Upper lobe of right lung (tissue), 1 donor: ENCODE results near the gene HOXB3. TPM values are rescaled to one million over a fixed set of nuclear protein-coding genes. Genes with fewer than 3 reads are reported as not detected.

Experiments used
- ATAC-seq: fragments of 200-7000 bp; cut with Tn5 transposase; one replicate; pipeline ENCODE4 v1.9.1; 2020; ENCODE audit warnings: mild to moderate bottlenecking, moderate library complexity
- DNase-seq: peaks from one replicate; pipeline ENCODE4 v3.0.0-alpha.2; 2020
- H3K27ac ChIP-seq: fragments of 200-600 bp; one replicate; pipeline ENCODE4 v1.8.0; 2022
- H3K27me3 ChIP-seq: fragments of 200-600 bp; one replicate; pipeline ENCODE4 v1.8.0; 2022; ENCODE audit warnings: mild to moderate bottlenecking
- H3K36me3 ChIP-seq: fragments of 200-600 bp; one replicate; pipeline ENCODE4 v1.8.0; 2022
- H3K4me1 ChIP-seq: fragments of 200-600 bp; one replicate; pipeline ENCODE4 v1.8.0; 2022
- H3K4me3 ChIP-seq: fragments of 200-600 bp; one replicate; pipeline ENCODE4 v1.8.0; 2022; ENCODE audit warnings: mild to moderate bottlenecking
- H3K9me3 ChIP-seq: fragments of 200-600 bp; one replicate; pipeline ENCODE4 v1.8.0; 2022
- CTCF ChIP-seq: fragments of 200-600 bp; IDR thresholded peaks from one replicate; pipeline ENCODE4 v1.8.0; 2022; ENCODE audit warnings: antibody characterized with exemption
- intact Hi-C: fragments of 100-400 bp; cut with DNase I; formaldehyde crosslinking; loops from one replicate; pipeline ENCODE4 v1.11.0; 2022
- total RNA-seq: library from RNA; stranded (reverse); fragmentation: NEBNext Ultra II Directional; extraction: Animal tissue kit (Norgen Biotek cat#: 25700); gene quantifications from one replicate; pipeline ENCODE4 v1.2.1, GENCODE V29; 2021
- donor health status: DM: no; HTN: yes; CAD: no; lungs with severe emphysema.

HOXB3 gene
- total RNA-seq, 1 donor from 2014 or later, result 13.3 TPM

- no peak for DNase-seq
Measured at GRCh38 chr17:48523010-48523409, 67.0 kb downstream of the HOXB3 start.

GRCh38 chr17:48522031-48522653 lies 67.9 kb downstream of the HOXB3 start:
- DNase-seq, result no peak
- Histone ChIP-seq H3K27ac (no peak overlapping the region), H3K4me3 (no peak overlapping the region), H3K9me3 (no peaks in the 10 kb centered on the region), H3K4me1 (peaks cover 5% of the 10 kb centered on the region), H3K36me3 (no peaks in the 10 kb centered on the region), H3K27me3 (peaks cover 40% of the 10 kb centered on the region)
- ATAC-seq, result no peak
- no peak for TF ChIP-seq CTCF
- intact Hi-C loops, result no loop called here

More at GRCh38 chr17:48523010-48523409, 67.0 kb downstream of the HOXB3 start:
- Histone ChIP-seq H3K27me3 (peaks cover 40% of the 10 kb centered on the region), H3K36me3 (no peaks in the 10 kb centered on the region), H3K4me1 (peaks cover 5% of the 10 kb centered on the region), H3K9me3 (no peaks in the 10 kb centered on the region), H3K4me3 (no peak overlapping the region), H3K27ac (no peak overlapping the region)
- no peak for ATAC-seq
- no peak for TF ChIP-seq CTCF
- intact Hi-C loops, result no loop called here

GRCh38 chr17:48520631-48521079 lies 69.4 kb downstream of the HOXB3 start:
- H3K4me1 ChIP-seq, result no peaks in the 10 kb centered on the region
- DNase-seq (no peak), ATAC-seq (no peak)
- no peaks in the 10 kb centered on the region for H3K9me3 ChIP-seq
- no peak overlapping the region for H3K4me3 ChIP-seq
- no peak overlapping the region for H3K27ac ChIP-seq
- H3K36me3 ChIP-seq, result no peaks in the 10 kb centered on the region
- TF ChIP-seq CTCF, result no peak
- intact Hi-C loops, result no loop called here
- peaks cover 35% of the 10 kb centered on the region for H3K27me3 ChIP-seq

GRCh38 chr17:48519427-48519826 lies 70.6 kb downstream of the HOXB3 start:
- Histone ChIP-seq H3K4me3 (no peak overlapping the region), H3K27me3 (peaks cover 43% of the 10 kb centered on the region), H3K4me1 (no peaks in the 10 kb centered on the region), H3K9me3 (no peaks in the 10 kb centered on the region), H3K27ac (no peak overlapping the region), H3K36me3 (no peaks in the 10 kb centered on the region)
- DNase-seq, result no peak
- no peak for ATAC-seq
- intact Hi-C loops, result no loop called here
- no peak for TF ChIP-seq CTCF

- no peak for TF ChIP-seq CTCF
- DNase-seq (no peak), ATAC-seq (no peak)
- peaks cover 41% of the 10 kb centered on the region for H3K27me3 ChIP-seq
- intact Hi-C loops, result no loop called here
- H3K9me3 ChIP-seq, result no peaks in the 10 kb centered on the region
- H3K36me3 ChIP-seq, result no peaks in the 10 kb centered on the region
- H3K27ac ChIP-seq, result no peak overlapping the region
- no peaks in the 10 kb centered on the region for H3K4me1 ChIP-seq
- H3K4me3 ChIP-seq, result no peak overlapping the region
Measured at GRCh38 chr17:48517478-48517877, 72.6 kb downstream of the HOXB3 start.
